OCI-LY1 (cell line): ENCODE results near the gene ZBP1.

ENCODE experiments used
- H2AFZ ChIP-seq: fragments of 200-600 bp; sonication (generic), shearing (Covaris generic); 2 replicates; pipeline ENCODE4 v1.6.0; 2014; ENCODE audit warnings: antibody characterized with exemption, mild to moderate bottlenecking, low read length
- H3F3A ChIP-seq: fragments of 200-600 bp; sonication (generic), shearing (Covaris generic); 2 replicates; pipeline ENCODE4 v1.6.0; 2014; ENCODE audit warnings: mild to moderate bottlenecking, antibody characterized with exemption, low read length, moderate library complexity; ENCODE audit not compliant: insufficient read depth
- H3K27ac ChIP-seq: fragments of 200-600 bp; sonication (generic); 2 replicates; pipeline ENCODE4 v1.5.1; 2014; ENCODE audit warnings: low read length, mixed run types, mild to moderate bottlenecking, low read depth; ENCODE audit not compliant: poor library complexity, severe bottlenecking
- H3K27me3 ChIP-seq: fragments of 200-600 bp; sonication (generic); 2 replicates; pipeline ENCODE4 v1.6.0; 2014; ENCODE audit warnings: antibody characterized with exemption, mild to moderate bottlenecking, low read length, moderate library complexity; ENCODE audit not compliant: insufficient read depth
- H3K36me3 ChIP-seq: fragments of 200-600 bp; sonication (generic); 2 replicates; pipeline ENCODE4 v1.6.1; 2014; ENCODE audit warnings: mild to moderate bottlenecking, antibody characterized with exemption, low read length, moderate library complexity, mixed read lengths; ENCODE audit not compliant: insufficient read depth
- H3K4me1 ChIP-seq: fragments of 200-600 bp; sonication (generic); 2 replicates; pipeline ENCODE4 v1.5.1; 2014; ENCODE audit warnings: mild to moderate bottlenecking, low read length, moderate library complexity; ENCODE audit not compliant: insufficient read depth, severe bottlenecking
- H3K4me2 ChIP-seq: fragments of 200-600 bp; sonication (generic), shearing (Covaris generic); 2 replicates; pipeline ENCODE4 v1.6.1; 2014; ENCODE audit warnings: low read length
- H3K4me3 ChIP-seq: fragments of 200-600 bp; sonication (generic); 2 replicates; pipeline ENCODE4 v1.5.1; 2014; ENCODE audit warnings: low read length, low read depth, mild to moderate bottlenecking, mixed read lengths; ENCODE audit not compliant: poor library complexity, severe bottlenecking
- H3K79me2 ChIP-seq: fragments of 200-600 bp; shearing (Covaris generic); 2 replicates; pipeline ENCODE4 v1.6.1; 2016; ENCODE audit warnings: mixed run types, low read length, mixed read lengths; ENCODE audit not compliant: insufficient read depth
- H3K9ac ChIP-seq: fragments of 200-600 bp; sonication (generic), shearing (Covaris generic); 2 replicates; pipeline ENCODE4 v1.6.1; 2014; ENCODE audit warnings: mild to moderate bottlenecking, low read length, mixed read lengths
- H3K9me2 ChIP-seq: fragments of 200-600 bp; sonication (generic), shearing (Covaris generic); 2 replicates; pipeline ENCODE4 v1.6.1; 2014; ENCODE audit warnings: low read depth, mild to moderate bottlenecking, low read length, mixed read lengths
- H3K9me3 ChIP-seq: fragments of 200-600 bp; shearing (Covaris generic); 2 replicates; pipeline ENCODE4 v1.6.1; 2014; ENCODE audit warnings: low read length, mixed read lengths
- H4K20me1 ChIP-seq: fragments of 200-600 bp; sonication (generic), shearing (Covaris generic); 2 replicates; pipeline ENCODE4 v1.6.0; 2016; ENCODE audit warnings: mild to moderate bottlenecking, low read length; ENCODE audit not compliant: insufficient read depth
- EZH2 ChIP-seq: fragments of 200-600 bp; sonication (generic), shearing (Covaris generic); IDR thresholded peaks from 2 replicates; pipeline ENCODE4 v1.8.0; 2017; ENCODE audit warnings: borderline replicate concordance, mixed run types, mild to moderate bottlenecking, antibody characterized with exemption, low read length, moderate library complexity, mixed read lengths
- TF ChIP-seq, protein P1 (sequence below): fragments of 200-600 bp; sonication (generic), shearing (Covaris generic); IDR thresholded peaks from 2 replicates; pipeline ENCODE4 v1.5.1; 2017; ENCODE audit warnings: mild to moderate bottlenecking, antibody characterized with exemption, low read length, moderate library complexity, mixed read lengths

Gene ZBP1

DNA sequence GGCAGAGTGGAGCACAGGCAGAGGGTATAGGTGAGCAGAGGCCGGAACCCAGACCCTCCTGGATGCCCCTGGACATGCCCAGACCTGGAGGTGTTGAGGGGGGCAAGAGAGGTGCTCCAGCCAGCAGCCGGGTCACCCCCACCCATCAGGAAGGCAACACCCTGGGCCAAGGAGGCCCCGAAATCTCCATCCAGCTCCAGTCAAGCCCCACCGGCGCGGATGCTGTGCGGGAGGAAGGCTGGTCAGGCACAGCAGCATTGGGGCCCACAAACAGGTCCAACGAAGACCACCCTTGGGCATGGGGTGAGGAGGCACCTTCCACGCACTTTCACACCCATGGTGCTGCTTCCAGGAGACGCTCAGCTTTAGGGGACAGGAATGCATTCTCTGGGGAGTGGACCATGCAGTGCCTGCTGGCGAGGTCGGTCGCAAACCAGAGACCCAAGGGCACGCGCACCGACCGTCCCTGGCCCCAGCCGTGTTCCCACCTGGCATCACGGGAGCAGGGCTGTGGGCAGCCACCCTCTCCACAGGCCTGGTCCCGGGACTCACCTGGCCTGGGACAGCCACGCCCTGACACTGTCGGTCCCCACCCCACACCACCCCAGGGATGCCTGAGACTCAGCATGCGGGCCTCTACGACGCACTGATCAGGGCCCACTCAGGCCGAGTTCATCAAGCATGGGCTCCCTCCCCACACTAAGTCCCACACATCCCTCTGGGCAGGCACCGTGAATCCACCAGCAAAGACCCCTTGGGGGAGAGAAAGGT, 43.6 kb upstream of the ZBP1 start:
- Histone ChIP-seq H4K20me1 (no peaks in the 10 kb centered on the region), H2AFZ (no peak overlapping the region), H3K4me2 (no peak overlapping the region), H3K9me3 (no peaks in the 10 kb centered on the region), H3K27me3 (peaks cover 10% of the 10 kb centered on the region; the same call in 1 of the 2 replicates), H3K4me3 (no peak overlapping the region), H3K4me1 (no peaks in the 10 kb centered on the region), H3K79me2 (no peaks in the 10 kb centered on the region), H3K9me2 (no peaks in the 10 kb centered on the region), H3K9ac (no peak overlapping the region), H3K27ac (no peak overlapping the region), H3K36me3 (no peaks in the 10 kb centered on the region), H3F3A (no peaks in the 10 kb centered on the region)
- TF ChIP-seq, protein P1, sequence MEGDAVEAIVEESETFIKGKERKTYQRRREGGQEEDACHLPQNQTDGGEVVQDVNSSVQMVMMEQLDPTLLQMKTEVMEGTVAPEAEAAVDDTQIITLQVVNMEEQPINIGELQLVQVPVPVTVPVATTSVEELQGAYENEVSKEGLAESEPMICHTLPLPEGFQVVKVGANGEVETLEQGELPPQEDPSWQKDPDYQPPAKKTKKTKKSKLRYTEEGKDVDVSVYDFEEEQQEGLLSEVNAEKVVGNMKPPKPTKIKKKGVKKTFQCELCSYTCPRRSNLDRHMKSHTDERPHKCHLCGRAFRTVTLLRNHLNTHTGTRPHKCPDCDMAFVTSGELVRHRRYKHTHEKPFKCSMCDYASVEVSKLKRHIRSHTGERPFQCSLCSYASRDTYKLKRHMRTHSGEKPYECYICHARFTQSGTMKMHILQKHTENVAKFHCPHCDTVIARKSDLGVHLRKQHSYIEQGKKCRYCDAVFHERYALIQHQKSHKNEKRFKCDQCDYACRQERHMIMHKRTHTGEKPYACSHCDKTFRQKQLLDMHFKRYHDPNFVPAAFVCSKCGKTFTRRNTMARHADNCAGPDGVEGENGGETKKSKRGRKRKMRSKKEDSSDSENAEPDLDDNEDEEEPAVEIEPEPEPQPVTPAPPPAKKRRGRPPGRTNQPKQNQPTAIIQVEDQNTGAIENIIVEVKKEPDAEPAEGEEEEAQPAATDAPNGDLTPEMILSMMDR: no peak
- TF ChIP-seq EZH2: no peak

DNA sequence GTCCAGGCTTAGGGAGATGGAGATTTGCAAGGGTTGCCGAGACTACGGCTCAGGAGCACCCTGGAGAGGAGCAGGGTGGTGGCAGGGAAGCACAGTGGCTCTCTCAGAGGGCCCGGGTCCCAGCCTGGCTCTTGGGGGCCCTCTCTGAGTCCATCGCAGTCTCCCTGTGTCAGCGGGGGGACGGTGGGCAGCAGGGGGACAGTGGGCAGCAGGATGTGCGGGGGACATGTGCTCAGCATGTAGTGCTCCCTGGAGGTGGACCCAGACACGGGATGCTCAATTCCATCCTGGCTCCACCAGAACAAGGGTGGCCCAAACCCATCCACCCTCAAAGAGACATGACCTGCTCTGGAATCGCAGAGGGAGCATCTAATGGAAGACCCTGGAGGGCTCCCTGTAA, 43.0 kb upstream of the ZBP1 start:
- no peak overlapping the region for H3K4me3 ChIP-seq
- no peaks in the 10 kb centered on the region for H3K36me3 ChIP-seq
- TF ChIP-seq, protein P1: no peak
- no peak for TF ChIP-seq EZH2
- no peaks in the 10 kb centered on the region for H3K9me3 ChIP-seq
- no peak overlapping the region for H3K27ac ChIP-seq
- peaks cover 10% of the 10 kb centered on the region; the same call in 1 of the 2 replicates for H3K27me3 ChIP-seq
- H4K20me1 ChIP-seq: no peaks in the 10 kb centered on the region
- no peaks in the 10 kb centered on the region for H3K79me2 ChIP-seq
- no peaks in the 10 kb centered on the region for H3K4me1 ChIP-seq
- no peak overlapping the region for H2AFZ ChIP-seq
- no peak overlapping the region for H3K4me2 ChIP-seq
- no peaks in the 10 kb centered on the region for H3K9me2 ChIP-seq
- no peaks in the 10 kb centered on the region for H3F3A ChIP-seq
- H3K9ac ChIP-seq: no peak overlapping the region

DNA sequence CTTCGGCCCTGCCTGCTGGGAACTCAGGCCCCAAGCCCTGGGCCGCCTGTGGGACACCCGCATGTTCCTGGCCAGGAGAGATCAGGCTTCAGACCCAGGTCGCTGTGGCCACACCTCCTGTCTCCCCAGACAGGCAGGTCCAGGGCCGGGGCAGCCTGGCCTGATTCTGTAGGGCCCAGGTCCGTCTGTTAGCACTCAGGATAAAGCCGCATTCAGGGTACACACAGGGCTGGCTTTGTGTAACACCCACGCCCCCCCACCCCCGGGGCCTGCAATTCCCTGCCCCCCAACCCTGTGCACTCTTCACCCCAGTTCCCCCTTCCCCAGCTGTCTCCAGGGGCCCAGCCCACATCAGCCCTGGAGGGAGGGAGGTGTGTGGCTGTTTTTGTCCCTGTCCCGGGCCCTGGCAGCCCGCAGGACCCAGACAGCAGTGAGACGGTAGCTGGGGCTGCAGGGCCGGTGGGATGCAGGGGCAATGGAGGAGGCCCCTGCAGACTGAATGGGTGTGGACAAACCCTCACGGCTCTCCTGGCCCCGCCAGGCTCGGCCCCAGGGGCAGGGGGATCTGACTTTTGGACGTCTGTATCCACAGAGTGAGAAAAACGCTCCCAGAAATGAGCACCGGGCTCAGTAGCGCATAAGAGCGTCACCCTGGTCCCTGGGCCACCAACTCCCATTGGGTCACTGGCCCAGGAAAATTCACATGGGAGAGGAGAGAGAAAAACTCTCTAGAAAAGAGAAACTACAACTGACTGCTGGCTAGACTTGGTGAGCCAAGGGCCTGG, 42.4 kb upstream of the ZBP1 start:
- H3K79me2 ChIP-seq: no peaks in the 10 kb centered on the region
- H3K4me2 ChIP-seq: no peak overlapping the region
- no peaks in the 10 kb centered on the region for H3F3A ChIP-seq
- no peaks in the 10 kb centered on the region for H3K4me1 ChIP-seq
- peaks cover 14% of the 10 kb centered on the region; the same call in 1 of the 2 replicates for H3K27me3 ChIP-seq
- no peak overlapping the region for H3K9ac ChIP-seq
- no peaks in the 10 kb centered on the region for H3K9me2 ChIP-seq
- no peak overlapping the region for H3K27ac ChIP-seq
- H4K20me1 ChIP-seq: no peaks in the 10 kb centered on the region
- H2AFZ ChIP-seq: no peak overlapping the region
- no peaks in the 10 kb centered on the region for H3K9me3 ChIP-seq
- TF ChIP-seq, protein P1: no peak
- TF ChIP-seq EZH2: no peak
- H3K36me3 ChIP-seq: no peaks in the 10 kb centered on the region
- no peak overlapping the region for H3K4me3 ChIP-seq
